HG03039 (cell line): ENCODE data around the gene NR5A2.
A peak's percentile ranks its signal among the peaks of the same experiment; 100 is the strongest.

Experiments
- ATAC-seq: cut with Tn5 transposase; IDR thresholded peaks from one replicate; pipeline ENCODE4 v1.9.1; 2021; ENCODE audit warnings: mild to moderate bottlenecking, moderate library complexity; ENCODE audit not compliant: unreplicated experiment

Gene NR5A2

DNA sequence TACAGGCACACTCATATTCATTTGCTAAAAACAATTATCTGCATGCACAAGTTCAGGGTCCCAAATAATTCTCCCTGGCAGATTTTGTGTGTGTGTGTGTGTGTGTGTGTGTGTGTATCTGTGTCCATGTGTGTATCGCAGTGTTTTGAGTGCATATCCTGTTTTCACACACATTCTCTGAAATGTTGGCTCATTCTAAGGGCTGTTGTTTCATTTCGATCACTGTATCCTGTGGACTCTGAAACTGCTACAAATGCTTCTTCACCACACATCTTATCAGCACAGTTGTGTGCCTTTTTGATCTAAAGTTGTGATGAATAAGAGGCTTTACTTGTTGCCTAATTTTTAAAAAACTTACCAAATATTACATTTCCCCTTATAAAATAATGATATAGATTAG, 34.6 kb downstream of the NR5A2 start:
- no peak for ATAC-seq

DNA sequence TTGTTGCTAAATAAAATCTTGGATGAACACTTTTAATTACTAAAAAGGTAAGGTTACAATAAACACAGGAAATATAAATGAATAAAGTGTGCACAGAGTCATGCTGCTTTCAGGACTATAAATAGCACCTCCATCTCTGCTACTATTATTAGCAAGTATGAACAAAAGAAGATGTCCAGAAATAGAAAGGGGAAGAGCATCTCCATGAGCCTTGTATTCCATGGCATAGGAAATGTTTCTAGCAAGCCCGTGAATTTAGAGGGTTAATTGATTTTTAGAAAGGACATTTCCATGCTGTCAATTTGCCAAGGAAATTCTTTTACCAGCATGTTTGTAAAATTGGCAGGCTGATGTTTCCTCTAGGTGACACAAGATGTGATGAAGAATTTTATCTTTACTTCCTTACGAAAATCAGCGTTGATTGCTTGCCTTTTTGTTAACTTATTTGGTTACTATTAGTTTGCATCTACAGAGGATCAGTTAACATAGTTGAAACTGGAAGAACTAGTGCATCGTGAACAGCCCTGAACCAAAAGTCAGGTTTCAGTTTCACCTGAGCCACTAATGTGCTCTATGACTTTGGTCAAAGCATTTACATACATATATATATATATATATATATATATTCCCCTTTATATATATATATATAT, 45.3 kb downstream of the NR5A2 start:
- ATAC-seq, result peak; percentile 79

DNA sequence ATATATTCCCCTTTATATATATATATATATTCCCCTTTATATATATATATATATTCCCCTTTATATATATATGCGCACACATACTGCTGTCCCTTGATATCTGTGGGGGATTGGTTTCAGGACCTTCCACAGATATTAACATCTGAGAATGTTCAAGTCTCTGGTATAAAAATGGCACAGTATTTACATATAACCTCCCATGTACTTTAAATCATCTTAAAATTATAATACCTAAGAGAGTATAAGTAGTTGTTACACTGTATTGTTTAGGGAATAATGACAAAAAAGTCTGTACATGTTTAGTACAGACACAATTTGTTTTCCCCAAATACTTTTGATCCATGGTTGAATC, 45.8 kb downstream of the NR5A2 start:
- peak; percentile 18 for ATAC-seq

DNA sequence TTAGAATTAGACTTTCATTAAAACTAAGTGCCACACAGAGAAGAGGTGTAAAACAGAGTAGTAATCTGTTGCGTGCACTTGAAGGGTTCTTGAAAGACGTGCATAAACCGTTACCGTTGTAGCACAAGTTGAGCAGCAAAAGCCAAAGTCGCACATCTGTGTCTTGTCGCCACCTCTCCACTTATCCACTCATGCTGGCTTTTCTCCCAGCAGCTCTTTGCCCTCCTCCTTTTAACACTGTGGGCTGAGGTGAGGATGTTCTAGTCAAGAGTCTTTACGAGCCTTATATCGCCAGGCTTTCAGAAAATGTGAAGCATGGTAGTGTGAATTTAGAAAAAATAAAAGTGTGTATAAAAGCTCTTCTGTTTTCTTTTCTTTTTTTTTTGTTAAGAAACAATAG, 48.0 kb downstream of the NR5A2 start:
- ATAC-seq, result no peak

DNA sequence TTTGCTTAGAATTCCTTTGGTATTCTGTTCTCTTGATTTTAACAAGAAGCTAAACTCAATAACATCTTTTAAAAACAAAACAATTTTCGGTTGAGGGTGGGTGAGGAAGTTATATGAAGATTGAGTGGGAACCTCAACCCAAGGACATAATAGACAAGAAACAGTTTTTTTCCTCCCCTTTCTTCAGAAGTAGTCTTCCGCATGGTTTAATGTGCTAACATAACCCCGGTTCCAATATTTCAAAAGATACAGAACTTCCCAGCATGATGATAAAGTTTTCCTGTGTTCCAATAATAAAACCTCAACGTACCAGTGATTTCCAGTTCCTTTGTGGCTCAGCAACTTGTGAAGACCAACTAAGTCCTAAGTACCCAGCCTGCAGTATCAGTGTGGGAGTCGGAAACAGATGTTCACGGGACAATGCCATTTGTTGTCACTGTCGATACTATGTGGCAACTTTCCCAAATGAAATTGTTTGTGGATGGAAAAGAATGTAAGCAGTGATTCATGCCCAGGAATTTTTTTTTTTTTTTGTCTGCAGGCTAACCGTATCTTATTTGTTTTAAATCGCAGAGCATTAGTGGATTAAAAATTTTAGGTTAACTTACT, 48.5 kb downstream of the NR5A2 start:
- ATAC-seq, result no peak

DNA sequence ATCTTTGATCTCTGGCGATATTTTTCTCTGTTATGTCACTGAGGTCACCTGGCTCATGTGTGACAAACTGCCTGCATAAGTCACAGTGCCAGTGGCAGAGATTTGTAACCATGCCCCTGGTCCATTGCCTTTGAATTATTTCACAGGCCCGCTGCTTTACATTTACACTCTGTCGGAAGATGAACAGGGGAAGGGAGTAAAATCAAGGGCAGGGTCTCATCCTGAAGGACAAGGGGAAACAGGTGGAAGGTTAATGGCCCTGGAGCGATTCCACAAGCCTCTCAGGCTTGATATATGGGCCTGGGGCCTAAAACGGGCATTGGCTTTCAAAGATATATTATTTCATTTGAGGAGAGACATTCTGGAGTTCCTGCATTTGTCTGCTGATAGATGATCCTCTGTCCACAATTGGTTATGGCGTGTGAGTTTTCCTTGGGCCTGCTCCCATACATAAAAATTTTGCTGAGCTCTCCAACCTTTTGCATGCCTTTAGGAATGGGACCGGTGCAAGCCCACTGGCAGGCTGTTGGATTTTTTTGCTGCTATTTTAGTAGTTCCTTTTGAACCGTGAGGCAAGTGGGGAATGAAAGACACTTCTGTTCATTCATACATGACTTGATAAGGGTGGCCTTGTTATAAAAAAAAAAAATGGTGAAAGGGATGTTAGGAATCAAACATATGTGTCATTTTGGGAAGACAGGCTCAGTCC, 51.9 kb downstream of the NR5A2 start:
- ATAC-seq, result no peak

DNA sequence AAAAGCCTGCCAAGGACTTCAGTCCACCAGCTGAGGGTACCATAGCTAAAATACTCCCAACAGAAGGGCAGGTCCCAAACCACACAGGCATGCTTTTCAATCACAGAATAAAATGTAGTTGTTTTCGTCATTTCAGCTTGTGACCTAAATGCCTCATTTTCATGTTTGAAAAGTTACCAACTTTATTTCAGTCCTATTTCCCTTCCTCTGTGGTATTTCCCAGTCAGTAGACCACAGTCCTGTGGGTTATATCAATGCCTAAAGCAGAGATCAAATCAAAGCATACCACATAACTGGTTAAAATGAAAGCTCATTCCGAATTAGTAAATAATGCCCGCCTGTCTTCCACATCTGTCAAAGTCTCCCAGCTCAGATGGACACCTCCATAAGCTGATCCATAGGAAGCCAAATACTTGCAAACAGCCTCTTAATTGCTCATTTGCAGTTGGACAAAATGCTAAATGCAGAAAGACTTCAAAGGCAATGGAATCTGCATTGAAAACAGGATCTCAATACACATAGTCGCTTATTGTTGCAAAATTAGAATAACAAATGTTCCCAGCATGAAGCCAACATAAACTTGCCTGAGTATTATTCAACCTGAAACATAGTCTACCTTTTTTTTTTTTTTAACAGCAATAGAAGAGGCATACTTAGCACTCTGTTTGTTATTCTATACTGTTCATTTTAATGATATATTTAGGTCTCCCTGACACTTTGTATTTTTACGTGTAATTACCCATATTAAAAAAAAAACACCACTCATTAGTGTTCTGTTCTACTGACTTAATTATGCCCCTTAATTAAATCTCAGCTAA, 53.9 kb downstream of the NR5A2 start:
- no peak for ATAC-seq

DNA sequence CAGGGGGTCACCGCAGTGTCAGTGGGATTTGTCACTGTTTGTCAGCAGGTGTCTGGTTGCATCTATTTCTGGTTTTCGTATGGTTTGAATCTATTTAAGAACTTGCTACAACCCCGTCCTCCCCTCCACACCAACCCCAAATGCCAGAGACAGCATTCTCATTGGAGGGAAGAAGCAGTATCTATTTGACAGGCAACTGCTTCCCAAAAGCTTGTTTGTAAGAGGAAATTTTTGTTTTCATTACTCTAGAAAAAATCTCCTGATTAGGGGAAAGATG, 54.4 kb downstream of the NR5A2 start:
- ATAC-seq, result no peak

DNA sequence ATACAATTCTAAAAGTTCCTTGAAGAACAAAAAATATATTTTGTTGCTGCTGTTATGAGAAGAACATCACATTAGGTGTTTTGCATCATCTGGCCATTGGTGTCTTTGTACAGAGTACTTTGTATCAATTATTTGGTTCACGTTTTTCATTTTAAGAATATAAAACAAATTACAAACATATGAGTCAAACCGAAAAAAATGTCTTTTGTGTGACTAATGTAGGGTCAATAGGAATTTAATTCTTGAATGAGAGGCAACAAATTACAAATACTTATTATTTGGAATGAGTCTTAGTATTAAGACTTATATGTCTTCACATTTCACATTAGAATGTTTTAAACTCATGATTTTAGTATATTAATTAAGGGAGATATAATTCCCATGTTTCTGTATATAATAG, 54.8 kb downstream of the NR5A2 start:
- ATAC-seq, result no peak

DNA sequence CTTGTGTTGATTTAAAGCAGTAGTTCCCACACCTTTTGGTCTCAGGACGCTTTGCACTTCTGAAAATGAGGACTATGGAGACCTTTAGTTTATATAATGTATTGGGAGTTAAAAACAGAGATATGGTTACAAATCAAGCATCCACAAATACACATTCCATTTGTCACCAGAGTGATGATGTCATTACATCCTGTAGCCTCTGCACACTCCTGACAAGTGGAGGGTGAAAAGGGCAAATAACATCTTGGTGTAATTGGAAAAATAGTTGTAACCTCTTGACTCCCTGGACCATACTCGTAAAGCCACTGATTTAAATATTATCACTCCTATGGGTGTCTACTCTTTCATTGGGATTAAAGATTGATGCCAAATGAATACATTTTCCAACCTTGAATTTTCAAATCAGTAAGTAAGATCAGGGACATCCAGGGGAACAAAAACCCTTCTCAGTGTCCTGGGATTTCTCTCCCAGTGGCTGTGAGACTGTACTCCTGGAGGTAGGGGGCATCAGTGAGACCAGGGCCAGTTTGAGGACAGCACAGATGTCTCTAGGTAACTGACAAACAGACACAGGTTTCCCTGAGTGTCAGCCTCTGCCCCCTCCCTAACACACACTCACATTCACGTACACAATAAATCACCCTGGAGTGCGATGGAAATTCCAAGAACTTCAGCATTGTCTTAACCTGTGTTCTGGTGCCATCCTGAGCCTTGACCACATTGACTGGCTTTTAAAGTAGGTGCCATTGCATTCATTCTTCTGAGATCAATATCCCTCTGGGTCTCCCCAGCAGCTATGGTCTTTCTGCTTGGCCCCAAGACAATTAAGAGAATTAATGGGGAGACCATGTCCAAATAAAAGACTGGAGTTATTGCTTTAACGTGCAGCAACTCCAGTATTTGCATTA, 63.0 kb downstream of the NR5A2 start:
- ATAC-seq, result no peak

DNA sequence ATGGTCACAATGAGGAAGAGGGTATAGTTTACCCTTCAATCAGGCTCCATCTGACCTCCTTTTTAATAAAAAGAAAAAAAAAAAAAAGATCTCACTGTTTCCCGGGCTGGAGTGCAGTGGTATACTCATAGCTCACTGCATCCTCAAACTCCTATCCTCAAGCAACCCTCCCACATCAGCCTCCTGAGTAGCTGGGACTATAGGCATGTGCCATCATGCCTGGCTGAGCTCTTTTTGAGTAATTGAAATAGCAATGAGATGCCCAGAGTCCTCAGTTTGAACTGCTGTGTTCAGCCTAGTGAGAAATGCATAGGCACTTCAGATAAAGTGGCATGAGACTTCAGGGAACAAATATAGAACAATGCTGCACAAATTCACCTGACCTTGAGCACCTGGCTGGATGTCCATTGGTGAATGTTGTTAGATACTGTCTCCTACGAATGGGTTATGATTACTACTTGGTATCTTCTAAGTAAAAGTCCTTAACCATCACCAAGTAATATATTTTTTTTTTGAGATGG, 67.6 kb downstream of the NR5A2 start:
- ATAC-seq, result no peak

DNA sequence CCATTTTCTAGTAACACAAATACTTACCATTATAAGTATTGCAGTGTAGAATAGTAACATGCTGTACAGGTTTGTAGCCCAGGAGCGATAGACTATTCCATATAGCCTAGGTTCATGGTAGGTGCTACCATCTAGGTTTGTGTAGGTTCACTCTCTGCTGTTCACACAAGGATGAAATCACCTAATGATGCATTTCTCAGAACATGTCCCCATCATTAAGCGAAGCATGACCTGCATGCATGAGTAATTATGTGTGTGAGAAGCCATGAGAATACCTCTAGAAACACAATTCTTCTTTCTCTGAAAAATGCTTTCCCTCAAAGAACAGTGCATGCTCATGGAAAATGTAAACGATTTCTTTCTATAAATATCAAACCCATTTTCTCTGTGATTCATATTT, 69.3 kb downstream of the NR5A2 start:
- ATAC-seq, result no peak

DNA sequence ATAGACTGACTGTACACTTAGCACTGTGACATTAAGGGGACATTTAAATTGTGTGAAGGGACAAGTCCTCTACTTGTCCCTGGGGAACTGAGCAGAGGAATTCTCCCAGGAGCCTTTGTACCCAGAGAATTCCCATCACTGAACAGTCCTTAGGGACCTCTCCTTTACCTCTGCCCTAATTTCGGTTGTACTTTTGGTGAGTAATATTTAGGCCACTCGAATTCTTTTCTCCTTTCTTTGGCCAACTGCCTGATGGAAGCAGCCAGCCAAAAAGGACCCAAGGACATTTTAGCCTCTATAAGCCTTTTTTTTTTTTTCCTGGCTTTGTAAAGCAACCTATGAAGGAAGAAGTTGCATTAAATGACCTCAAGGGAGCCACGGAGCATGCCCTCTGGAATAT, 71.5 kb downstream of the NR5A2 start:
- no peak for ATAC-seq

DNA sequence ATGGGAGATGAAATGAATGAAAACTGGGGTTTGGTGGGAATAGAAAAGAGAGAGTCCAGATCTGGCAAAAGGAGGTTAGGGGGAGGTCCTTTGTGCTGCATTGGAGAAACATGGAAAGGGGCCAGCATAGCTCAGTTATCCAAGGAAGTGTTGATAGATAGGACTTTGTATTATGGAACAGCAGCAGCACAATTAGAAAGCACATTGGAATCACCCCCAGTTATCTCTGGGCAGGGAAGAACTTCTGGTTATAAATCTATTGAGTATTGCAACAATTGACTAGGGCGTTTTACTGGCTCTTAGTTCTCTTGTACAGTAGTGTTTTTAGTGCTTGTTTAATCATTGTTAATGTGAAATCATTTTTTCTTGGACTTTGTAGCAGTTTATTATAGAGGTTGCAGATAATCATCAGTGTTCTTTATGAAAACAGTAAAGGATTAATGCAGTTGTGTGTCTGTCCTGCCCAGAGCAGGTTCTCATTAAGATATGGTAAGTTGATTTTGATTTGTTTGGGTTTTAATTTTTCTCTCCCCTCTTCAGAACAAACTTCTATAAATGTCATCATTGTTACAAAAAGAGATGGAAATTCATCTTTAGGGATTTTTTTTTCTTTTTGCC, 76.6 kb downstream of the NR5A2 start:
- ATAC-seq, result no peak

DNA sequence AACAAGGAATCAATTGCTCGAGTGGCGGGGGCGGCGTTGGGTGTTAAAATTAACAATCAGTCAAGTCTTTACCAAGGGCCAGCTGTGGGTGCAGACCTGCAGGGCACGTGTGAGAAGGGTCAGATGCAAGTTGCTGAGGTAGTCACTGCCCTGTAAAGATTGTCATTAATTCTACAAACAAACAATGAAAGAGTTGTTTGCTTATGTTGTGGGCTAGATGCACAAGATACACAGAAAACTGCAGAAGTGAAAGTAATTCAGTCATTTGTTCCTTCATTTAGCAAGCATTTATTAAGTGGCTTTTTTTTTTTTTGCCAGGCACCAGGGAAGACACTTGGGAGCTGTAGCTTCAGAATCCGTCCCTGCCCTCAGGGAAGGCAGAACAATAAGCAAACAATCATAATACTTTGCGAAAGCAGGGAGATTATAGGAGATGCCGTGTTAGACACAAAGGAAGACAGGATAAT, 79.5 kb downstream of the NR5A2 start:
- no peak for ATAC-seq

DNA sequence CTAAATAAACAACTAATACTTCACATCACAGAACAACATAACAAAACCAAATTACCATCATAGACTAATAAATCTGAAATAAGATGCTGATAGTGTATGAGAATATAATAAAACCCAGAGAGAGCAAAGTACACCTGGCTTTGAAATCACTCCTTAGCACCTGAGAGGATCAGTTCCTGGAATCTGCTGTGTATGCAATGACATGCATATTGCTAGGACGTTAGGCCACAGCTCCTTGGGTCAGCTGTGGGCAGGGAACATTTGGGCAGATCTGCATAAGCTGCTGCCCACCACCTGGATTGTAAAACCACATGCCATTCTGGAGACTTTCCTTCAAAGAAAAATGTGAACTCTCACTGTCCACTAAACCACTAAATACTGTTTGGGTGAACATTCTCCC, 81.1 kb downstream of the NR5A2 start:
- no peak for ATAC-seq

DNA sequence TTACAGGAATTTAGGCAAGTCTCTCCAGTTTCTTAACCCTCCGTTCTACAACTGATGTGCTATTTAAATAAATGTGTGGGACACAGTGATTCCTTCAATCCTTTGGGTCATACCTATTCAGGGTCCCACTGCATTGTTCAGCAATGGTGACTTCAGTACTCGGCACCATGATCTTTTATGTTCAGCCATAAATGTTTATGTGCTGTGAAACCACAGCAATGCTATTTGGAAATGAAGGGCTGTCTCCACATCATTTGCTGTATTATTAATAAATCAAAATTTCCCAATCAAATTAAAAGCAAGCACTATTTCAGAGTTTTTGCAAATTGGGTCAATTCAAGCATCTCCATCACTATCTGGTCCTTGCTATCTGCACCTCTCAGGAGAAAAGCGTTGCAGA, 84.8 kb downstream of the NR5A2 start:
- ATAC-seq, result no peak

DNA sequence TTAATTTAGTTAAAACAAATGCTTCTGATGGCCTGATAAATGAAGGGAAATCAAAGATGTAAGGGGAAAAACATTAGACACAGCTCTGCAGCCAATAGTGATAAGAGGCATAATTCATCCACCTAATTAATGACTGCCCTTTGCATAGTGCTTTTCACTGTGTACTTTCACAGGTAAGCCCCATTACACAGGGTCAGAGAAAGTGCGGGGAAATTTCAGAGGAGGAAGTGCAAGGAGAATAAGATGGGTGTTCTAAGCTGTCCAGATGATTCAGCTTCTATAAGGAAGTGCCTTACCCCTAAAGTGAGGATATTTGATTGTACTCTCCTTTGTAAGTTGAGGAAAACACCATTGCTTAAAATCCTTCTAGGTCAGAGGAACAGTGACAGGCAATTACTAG, 88.0 kb downstream of the NR5A2 start:
- no peak for ATAC-seq

DNA sequence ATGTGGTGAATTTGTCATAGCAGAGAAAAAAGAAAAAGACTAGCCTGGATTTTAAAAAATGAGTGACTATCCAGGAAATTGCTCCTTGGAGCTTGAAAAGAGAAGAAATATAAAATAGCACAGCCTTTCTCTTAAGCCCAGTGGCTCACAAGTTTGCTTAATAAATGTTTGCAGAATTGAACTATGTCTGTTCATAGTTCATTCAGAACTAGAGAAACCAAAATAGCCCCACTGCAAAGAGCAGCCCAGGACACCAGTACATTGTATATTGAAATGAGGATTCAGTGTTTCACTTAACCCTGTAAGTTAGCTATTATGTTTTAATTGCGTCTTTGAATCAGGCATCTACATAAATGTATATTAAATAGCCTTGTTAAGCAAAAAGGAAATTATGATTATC, 88.8 kb downstream of the NR5A2 start:
- ATAC-seq, result no peak
